CD4-positive, alpha-beta T cell treated with Interleukin-6 for 4 hours (primary cell): Measurements from ENCODE around the gene SAMD4B.

Experiments used
- DNase-seq: peaks from one replicate; pipeline ENCODE4 v3.0.0-alpha.2; 2020; ENCODE audit warnings: mixed read lengths

Gene SAMD4B

GRCh38 chr19:39428283-39429112 lies 86.3 kb downstream of the SAMD4B start:
- no peak for DNase-seq

GRCh38 chr19:39430675-39431593 lies 88.7 kb downstream of the SAMD4B start:
- peak; percentile 55 for DNase-seq

GRCh38 chr19:39432677-39433025 lies 90.4 kb downstream of the SAMD4B start:
- DNase-seq = no peak

- no peak for DNase-seq
Measured at GRCh38 chr19:39433480-39434079, 91.4 kb downstream of the SAMD4B start.

- no peak for DNase-seq
Measured at GRCh38 chr19:39434123-39435076, 92.2 kb downstream of the SAMD4B start.
